Activated CD8-positive, alpha-beta memory T cell treated with anti-CD3 and anti-CD28 coated beads, Interleukin-2, amount 50 U/mL, for 4 hours (primary cell): Measurements from ENCODE around the gene MEGF6.

Experiments
- DNase-seq: peaks from one replicate; pipeline ENCODE4 v3.0.0-alpha.2; 2020

MEGF6 gene

GRCh38 chr1:3479511-3480368 is 131.6 kb downstream of the MEGF6 start:
- no peak for DNase-seq

GRCh38 chr1:3478187-3478586 is 133.1 kb downstream of the MEGF6 start:
- DNase-seq: no peak

GRCh38 chr1:3477241-3477995 is 133.9 kb downstream of the MEGF6 start:
- DNase-seq: no peak

- DNase-seq: no peak
Observed at GRCh38 chr1:3476666-3477065, 134.6 kb downstream of the MEGF6 start.

GRCh38 chr1:3475839-3476573 is 135.3 kb downstream of the MEGF6 start:
- no peak for DNase-seq

GRCh38 chr1:3474421-3474820 is 136.9 kb downstream of the MEGF6 start:
- no peak for DNase-seq

- no peak for DNase-seq
Observed at GRCh38 chr1:3474016-3474415, 137.3 kb downstream of the MEGF6 start.

GRCh38 chr1:3473381-3473844 is 137.9 kb downstream of the MEGF6 start:
- DNase-seq: no peak

GRCh38 chr1:3472906-3473305 is 138.4 kb downstream of the MEGF6 start:
- DNase-seq: no peak

- no peak for DNase-seq
Observed at GRCh38 chr1:3472088-3472850, 139.0 kb downstream of the MEGF6 start.

GRCh38 chr1:3471356-3472087 is 139.8 kb downstream of the MEGF6 start:
- no peak for DNase-seq

- no peak for DNase-seq
Observed at GRCh38 chr1:3470650-3471355, 140.5 kb downstream of the MEGF6 start.

GRCh38 chr1:3469849-3470649 is 141.3 kb downstream of the MEGF6 start:
- peak; percentile 14 for DNase-seq

- DNase-seq: peak; percentile 11
Observed at GRCh38 chr1:3469104-3469848, 142.0 kb downstream of the MEGF6 start.

GRCh38 chr1:3468236-3469103 is 142.8 kb downstream of the MEGF6 start:
- peak; percentile 14 for DNase-seq

GRCh38 chr1:3467096-3468036 is 143.9 kb downstream of the MEGF6 start:
- peak; percentile 10 for DNase-seq

GRCh38 chr1:3466366-3467075 is 144.8 kb downstream of the MEGF6 start:
- peak; percentile 7 for DNase-seq
